Neural cell (in vitro differentiated cells): ENCODE results near the gene MAD1L1. TPM values are rescaled to one million over a fixed set of nuclear protein-coding genes. Genes with fewer than 3 reads are reported as not detected.

ENCODE experiments used
- H2AFZ ChIP-seq: fragments of 200-600, 300-800 bp; sonication (generic), shearing (Covaris generic); 2 replicates; pipeline ENCODE4 v1.6.0; 2014; ENCODE audit warnings: low read depth, mild to moderate bottlenecking, antibody characterized with exemption, low read length, moderate library complexity
- H3F3A ChIP-seq: fragments of 200-600 bp; shearing (Covaris generic); 2 replicates; pipeline ENCODE4 v1.6.1; 2016; ENCODE audit warnings: mild to moderate bottlenecking, moderate library complexity, mixed read lengths, antibody characterized with exemption, low read length; ENCODE audit not compliant: insufficient read depth, poor library complexity, severe bottlenecking
- H3K27ac ChIP-seq: fragments of 200-600, 300-800 bp; sonication (generic), shearing (Covaris generic); 2 replicates; pipeline ENCODE4 v1.5.1; 2014; ENCODE audit warnings: mild to moderate bottlenecking, low read length, moderate library complexity
- H3K27me3 ChIP-seq: fragments of 300-800, 200-600 bp; sonication (generic), shearing (Covaris generic); 2 replicates; pipeline ENCODE4 v1.6.0; 2014; ENCODE audit warnings: mild to moderate bottlenecking, low read depth, low read length, moderate library complexity; ENCODE audit not compliant: insufficient read depth
- H3K36me3 ChIP-seq: fragments of 300-800, 200-600 bp; sonication (generic), shearing (Covaris generic); 2 replicates; pipeline ENCODE4 v1.5.1; 2014; ENCODE audit warnings: mild to moderate bottlenecking, antibody characterized with exemption, low read length, moderate library complexity; ENCODE audit not compliant: insufficient read depth
- H3K4me2 ChIP-seq: fragments of 300-800, 200-600 bp; sonication (generic), shearing (Covaris generic); 2 replicates; pipeline ENCODE4 v1.6.0; 2014; ENCODE audit warnings: mild to moderate bottlenecking, low read length
- H3K4me3 ChIP-seq: fragments of 300-800, 200-600 bp; sonication (generic), shearing (Covaris generic); 2 replicates; pipeline ENCODE4 v1.5.1; 2014; ENCODE audit warnings: mild to moderate bottlenecking, low read length, moderate library complexity
- H3K79me2 ChIP-seq: fragments of 200-600 bp; shearing (Covaris generic); replicated peaks from 2 replicates; pipeline ENCODE4 v1.6.0; 2014; ENCODE audit warnings: mild to moderate bottlenecking, low read length, moderate library complexity; ENCODE audit not compliant: insufficient read depth
- H3K9ac ChIP-seq: fragments of 300-800, 200-600 bp; sonication (generic), shearing (Covaris generic); 2 replicates; pipeline ENCODE4 v1.6.1; 2016; ENCODE audit warnings: mild to moderate bottlenecking, low read length, mixed read lengths
- H3K9me2 ChIP-seq: fragments of 200-600 bp; shearing (Covaris generic); 2 replicates; pipeline ENCODE4 v1.6.1; 2016; ENCODE audit warnings: mild to moderate bottlenecking, low read length, mixed read lengths; ENCODE audit not compliant: insufficient read depth
- H3K9me3 ChIP-seq: fragments of 200-600, 300-800 bp; sonication (generic), shearing (Covaris generic); 2 replicates; pipeline ENCODE4 v1.6.1; 2016; ENCODE audit warnings: mild to moderate bottlenecking, mixed run types, low read length, moderate library complexity, mixed read lengths
- H4K20me1 ChIP-seq: fragments of 200-600 bp; shearing (Covaris generic); 2 replicates; pipeline ENCODE4 v1.6.1; 2016; ENCODE audit warnings: mild to moderate bottlenecking, mixed run types; ENCODE audit not compliant: insufficient read depth
- EP300 ChIP-seq: fragments of 450-650 bp; conservative IDR thresholded peaks from 2 replicates; pipeline ENCODE4 v1.6.1; 2014; ENCODE audit warnings: antibody characterized with exemption, mild to moderate bottlenecking, moderate library complexity; ENCODE audit not compliant: poor library complexity, severe bottlenecking
- EZH2 ChIP-seq: fragments of 200-600, 300-800 bp; shearing (Covaris generic), sonication (generic); IDR thresholded peaks from 2 replicates; pipeline ENCODE4 v1.6.1; 2014; ENCODE audit warnings: antibody characterized with exemption, low read length, borderline replicate concordance, mild to moderate bottlenecking; ENCODE audit not compliant: insufficient read depth, poor library complexity, severe bottlenecking
- MXI1 ChIP-seq: fragments of 450-650 bp; conservative IDR thresholded peaks from 2 replicates; pipeline ENCODE4 v1.6.1; 2014; ENCODE audit warnings: antibody characterized with exemption, mild to moderate bottlenecking; ENCODE audit not compliant: poor library complexity, severe bottlenecking
- POLR2AphosphoS5 ChIP-seq: IDR thresholded peaks from 2 replicates; pipeline ENCODE4 v1.6.1; 2012
- RAD21 ChIP-seq: fragments of 450-650 bp; conservative IDR thresholded peaks from 2 replicates; pipeline ENCODE4 v1.6.1; 2014; ENCODE audit warnings: antibody characterized with exemption, mild to moderate bottlenecking, moderate library complexity
- SMC3 ChIP-seq: fragments of 450-650 bp; conservative IDR thresholded peaks from 2 replicates; pipeline ENCODE4 v1.6.1; 2014; ENCODE audit warnings: antibody characterized with exemption, mild to moderate bottlenecking, moderate library complexity; ENCODE audit not compliant: poor library complexity
- TAF1 ChIP-seq: IDR thresholded peaks from 2 replicates; pipeline ENCODE4 v1.6.1; 2012; ENCODE audit warnings: low read depth
- polyA plus RNA-seq: library from polyadenylated mRNA; depleted of rRNA; stranded (reverse); fragments of >200 nt; gene quantifications from 2 replicates; pipeline ENCODE4 v1.2.3, GENCODE V29; 2014
- TF ChIP-seq, protein P1 (sequence below): IDR thresholded peaks from 2 replicates; pipeline ENCODE4 v1.6.1; 2012; ENCODE audit warnings: borderline replicate concordance
- TF ChIP-seq, protein P2 (sequence below): fragments of 450-650 bp; IDR thresholded peaks from 2 replicates; pipeline ENCODE4 v1.5.1; 2014; ENCODE audit warnings: antibody characterized with exemption, mild to moderate bottlenecking, moderate library complexity; ENCODE audit not compliant: poor library complexity, severe bottlenecking

MAD1L1 gene
- polyA plus RNA-seq, 1 donor from 2014 or later, result 31.4 TPM

DNA sequence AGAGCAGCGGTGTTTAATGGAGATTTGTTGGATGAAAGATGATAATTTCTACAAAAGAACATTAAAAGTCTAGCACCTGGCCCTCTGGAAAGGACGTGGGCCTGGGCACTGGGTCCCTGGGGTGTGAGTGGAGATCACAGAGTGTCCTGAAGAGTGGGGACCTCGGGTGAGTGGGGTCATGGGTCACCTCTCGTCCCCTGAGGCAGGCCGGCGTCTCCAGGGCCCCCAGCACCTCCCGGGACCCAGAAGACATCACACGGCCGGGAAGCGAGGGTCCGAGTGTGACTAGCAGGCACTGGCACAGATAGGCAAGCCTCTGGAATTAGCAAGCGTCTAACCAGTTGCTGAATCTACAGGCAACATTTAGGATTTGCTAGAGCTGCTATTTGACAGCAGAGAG is 257.2 kb downstream of the MAD1L1 start:
- no peak overlapping the region for H3K4me2 ChIP-seq
- H3K27me3 ChIP-seq, result no peaks in the 10 kb centered on the region
- TF ChIP-seq, protein P1, sequence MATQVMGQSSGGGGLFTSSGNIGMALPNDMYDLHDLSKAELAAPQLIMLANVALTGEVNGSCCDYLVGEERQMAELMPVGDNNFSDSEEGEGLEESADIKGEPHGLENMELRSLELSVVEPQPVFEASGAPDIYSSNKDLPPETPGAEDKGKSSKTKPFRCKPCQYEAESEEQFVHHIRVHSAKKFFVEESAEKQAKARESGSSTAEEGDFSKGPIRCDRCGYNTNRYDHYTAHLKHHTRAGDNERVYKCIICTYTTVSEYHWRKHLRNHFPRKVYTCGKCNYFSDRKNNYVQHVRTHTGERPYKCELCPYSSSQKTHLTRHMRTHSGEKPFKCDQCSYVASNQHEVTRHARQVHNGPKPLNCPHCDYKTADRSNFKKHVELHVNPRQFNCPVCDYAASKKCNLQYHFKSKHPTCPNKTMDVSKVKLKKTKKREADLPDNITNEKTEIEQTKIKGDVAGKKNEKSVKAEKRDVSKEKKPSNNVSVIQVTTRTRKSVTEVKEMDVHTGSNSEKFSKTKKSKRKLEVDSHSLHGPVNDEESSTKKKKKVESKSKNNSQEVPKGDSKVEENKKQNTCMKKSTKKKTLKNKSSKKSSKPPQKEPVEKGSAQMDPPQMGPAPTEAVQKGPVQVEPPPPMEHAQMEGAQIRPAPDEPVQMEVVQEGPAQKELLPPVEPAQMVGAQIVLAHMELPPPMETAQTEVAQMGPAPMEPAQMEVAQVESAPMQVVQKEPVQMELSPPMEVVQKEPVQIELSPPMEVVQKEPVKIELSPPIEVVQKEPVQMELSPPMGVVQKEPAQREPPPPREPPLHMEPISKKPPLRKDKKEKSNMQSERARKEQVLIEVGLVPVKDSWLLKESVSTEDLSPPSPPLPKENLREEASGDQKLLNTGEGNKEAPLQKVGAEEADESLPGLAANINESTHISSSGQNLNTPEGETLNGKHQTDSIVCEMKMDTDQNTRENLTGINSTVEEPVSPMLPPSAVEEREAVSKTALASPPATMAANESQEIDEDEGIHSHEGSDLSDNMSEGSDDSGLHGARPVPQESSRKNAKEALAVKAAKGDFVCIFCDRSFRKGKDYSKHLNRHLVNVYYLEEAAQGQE, result no peak
- TF ChIP-seq, protein P2, sequence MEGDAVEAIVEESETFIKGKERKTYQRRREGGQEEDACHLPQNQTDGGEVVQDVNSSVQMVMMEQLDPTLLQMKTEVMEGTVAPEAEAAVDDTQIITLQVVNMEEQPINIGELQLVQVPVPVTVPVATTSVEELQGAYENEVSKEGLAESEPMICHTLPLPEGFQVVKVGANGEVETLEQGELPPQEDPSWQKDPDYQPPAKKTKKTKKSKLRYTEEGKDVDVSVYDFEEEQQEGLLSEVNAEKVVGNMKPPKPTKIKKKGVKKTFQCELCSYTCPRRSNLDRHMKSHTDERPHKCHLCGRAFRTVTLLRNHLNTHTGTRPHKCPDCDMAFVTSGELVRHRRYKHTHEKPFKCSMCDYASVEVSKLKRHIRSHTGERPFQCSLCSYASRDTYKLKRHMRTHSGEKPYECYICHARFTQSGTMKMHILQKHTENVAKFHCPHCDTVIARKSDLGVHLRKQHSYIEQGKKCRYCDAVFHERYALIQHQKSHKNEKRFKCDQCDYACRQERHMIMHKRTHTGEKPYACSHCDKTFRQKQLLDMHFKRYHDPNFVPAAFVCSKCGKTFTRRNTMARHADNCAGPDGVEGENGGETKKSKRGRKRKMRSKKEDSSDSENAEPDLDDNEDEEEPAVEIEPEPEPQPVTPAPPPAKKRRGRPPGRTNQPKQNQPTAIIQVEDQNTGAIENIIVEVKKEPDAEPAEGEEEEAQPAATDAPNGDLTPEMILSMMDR, result no peak
- TF ChIP-seq TAF1 (no peak), SMC3 (no peak), EP300 (no peak), RAD21 (no peak), MXI1 (no peak), EZH2 (no peak), POLR2AphosphoS5 (no peak)
- H3F3A ChIP-seq, result no peaks in the 10 kb centered on the region
- no peak overlapping the region for H3K27ac ChIP-seq
- H3K36me3 ChIP-seq, result no peaks in the 10 kb centered on the region
- H3K4me3 ChIP-seq, result no peak overlapping the region
- H4K20me1 ChIP-seq, result no peaks in the 10 kb centered on the region
- no peak overlapping the region for H3K9ac ChIP-seq
- no peaks in the 10 kb centered on the region for H3K79me2 ChIP-seq
- no peak overlapping the region for H2AFZ ChIP-seq
- H3K9me2 ChIP-seq, result no peaks in the 10 kb centered on the region
- no peaks in the 10 kb centered on the region for H3K9me3 ChIP-seq

DNA sequence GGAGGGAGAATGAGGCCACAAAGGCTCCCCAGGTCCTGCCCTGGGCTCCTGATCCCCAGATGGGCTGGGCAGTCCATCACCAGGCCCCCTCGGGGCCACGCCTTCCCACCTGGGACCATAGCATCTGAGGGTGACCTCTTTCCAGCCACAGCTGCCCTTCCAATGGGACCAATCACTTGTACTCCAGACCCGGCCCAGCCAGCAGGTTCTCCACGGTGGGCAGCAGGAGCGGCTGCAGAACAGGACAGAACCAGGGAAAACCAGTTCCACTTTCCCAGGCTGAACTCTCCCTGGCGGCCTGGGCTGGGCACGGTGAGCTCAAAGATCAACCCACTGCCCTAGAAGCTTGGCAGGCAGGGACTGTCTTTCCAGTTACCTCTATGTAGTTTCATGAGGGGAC is 257.6 kb downstream of the MAD1L1 start:
- Histone ChIP-seq H4K20me1 (no peaks in the 10 kb centered on the region), H3K4me2 (no peak overlapping the region), H3K27ac (no peak overlapping the region), H3K9me3 (no peaks in the 10 kb centered on the region), H2AFZ (no peak overlapping the region), H3K27me3 (no peaks in the 10 kb centered on the region), H3F3A (no peaks in the 10 kb centered on the region), H3K9ac (no peak overlapping the region), H3K79me2 (no peaks in the 10 kb centered on the region), H3K4me3 (no peak overlapping the region), H3K36me3 (no peaks in the 10 kb centered on the region), H3K9me2 (no peaks in the 10 kb centered on the region)
- no peak for TF ChIP-seq SMC3
- TF ChIP-seq, protein P1, result no peak
- TF ChIP-seq EZH2, result no peak
- TF ChIP-seq, protein P2, result no peak
- no peak for TF ChIP-seq TAF1
- TF ChIP-seq EP300, result no peak
- no peak for TF ChIP-seq RAD21
- TF ChIP-seq MXI1, result no peak
- no peak for TF ChIP-seq POLR2AphosphoS5
